PC-3 (cell line): ENCODE results near the gene CSAD.

Experiments used
- CTCF ChIP-seq: fragments of 300-600 bp; sonication (generic); conservative IDR thresholded peaks from 2 replicates; pipeline ENCODE4 v1.5.1; 2017; ENCODE audit warnings: antibody characterized with exemption, low read depth, mild to moderate bottlenecking, low read length
- EZH2 ChIP-seq: fragments of 300-600 bp; sonication (generic); IDR thresholded peaks from one replicate; pipeline ENCODE4 v1.6.1; 2017; ENCODE audit warnings: antibody characterized with exemption, mild to moderate bottlenecking, low read length; ENCODE audit not compliant: unreplicated experiment
- EZH2phosphoT487 ChIP-seq: fragments of 300-600 bp; sonication (generic); IDR thresholded peaks from 2 replicates; pipeline ENCODE4 v1.6.1; 2018; ENCODE audit warnings: mild to moderate bottlenecking, antibody characterized with exemption, low read length, borderline replicate concordance

- TF ChIP-seq EZH2 (no peak), CTCF (no peak), EZH2phosphoT487 (no peak)
These were observed 11.9 kb upstream of the CSAD start for GRCh38 chr12:53192531-53193021.
